NCI-H345 treated with DMSO at 0.1 percent for 48 hours (cell line): ENCODE results near the gene PDIA5.

Experiments
- DNase-seq: peaks from one replicate; lab custom pipeline; 2025; ENCODE audit not compliant: unreplicated experiment; lab: John Stamatoyannopoulos, UW

Gene PDIA5

DNA sequence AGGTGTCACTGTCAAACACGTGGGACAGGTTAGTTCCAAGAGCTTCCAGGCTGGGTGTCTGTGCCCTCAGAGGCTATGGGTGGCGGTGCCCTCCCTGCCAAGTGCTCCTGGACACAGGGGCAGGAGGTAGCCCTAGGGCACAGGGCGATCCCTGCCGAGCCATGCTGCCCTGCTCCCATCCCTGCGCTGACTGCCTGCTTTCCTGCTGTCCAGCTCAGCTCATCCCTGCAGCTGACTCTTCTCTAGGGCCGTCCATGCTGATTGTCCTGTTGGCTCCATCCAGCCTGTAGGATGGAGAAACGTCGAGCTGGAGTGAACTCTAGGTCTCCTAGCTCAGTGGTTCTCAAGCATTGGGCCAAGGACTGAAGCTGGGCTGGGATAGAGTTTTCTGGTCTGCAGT, 3.7 kb downstream of the PDIA5 start:
- no peak for DNase-seq

- no peak for DNase-seq
Measured at GRCh38 chr3:123071146-123071545, 4.3 kb downstream of the PDIA5 start.

- no peak for DNase-seq
Measured at GRCh38 chr3:123071581-123071980, 4.8 kb downstream of the PDIA5 start.

GRCh38 chr3:123072152-123072551, 5.3 kb downstream of the PDIA5 start:
- no peak for DNase-seq

GRCh38 chr3:123072564-123072963, 5.7 kb downstream of the PDIA5 start:
- DNase-seq = no peak

DNA sequence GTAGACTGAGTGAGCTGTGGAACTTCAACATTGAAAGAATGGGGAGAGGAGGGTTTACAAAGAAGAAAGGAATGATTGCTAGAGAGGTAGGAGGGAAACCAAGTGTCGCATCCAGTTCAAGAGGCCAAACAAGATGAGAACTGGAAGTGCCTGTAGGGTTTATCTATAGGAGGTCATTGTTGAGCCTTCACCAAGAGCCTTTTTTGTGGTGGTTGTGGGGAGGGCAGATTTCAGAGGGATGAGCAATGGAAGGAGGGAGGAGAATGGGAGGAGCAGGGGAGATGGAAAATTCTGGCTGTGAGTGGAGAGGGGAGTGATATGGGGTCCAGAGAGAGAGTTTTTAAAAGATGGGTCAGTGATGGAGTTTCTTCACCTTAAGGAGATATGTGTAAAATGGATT, 8.5 kb downstream of the PDIA5 start:
- no peak for DNase-seq

DNA sequence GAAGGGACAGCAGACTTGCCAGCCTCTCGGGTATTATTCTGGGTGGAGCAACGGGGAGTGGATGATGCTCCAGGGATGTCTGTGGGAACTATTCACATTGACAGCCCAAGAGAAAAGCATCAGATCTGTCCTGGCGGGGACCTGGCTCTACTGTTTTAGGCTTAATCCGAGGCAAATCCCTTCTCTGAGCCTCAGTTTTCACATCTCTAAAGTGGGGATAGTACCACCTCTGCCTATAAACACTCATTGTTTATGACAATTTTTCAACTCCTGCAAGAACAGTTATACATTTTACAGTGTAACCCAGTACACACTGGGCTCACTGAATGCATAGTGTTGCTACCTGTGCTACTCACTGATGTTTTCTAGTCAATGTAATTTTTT, 9.3 kb downstream of the PDIA5 start:
- DNase-seq = no peak

- no peak for DNase-seq
Measured at GRCh38 chr3:123076496-123077418, 9.9 kb downstream of the PDIA5 start.

- no peak for DNase-seq
Measured at GRCh38 chr3:123078101-123078500, 11.3 kb downstream of the PDIA5 start.

DNA sequence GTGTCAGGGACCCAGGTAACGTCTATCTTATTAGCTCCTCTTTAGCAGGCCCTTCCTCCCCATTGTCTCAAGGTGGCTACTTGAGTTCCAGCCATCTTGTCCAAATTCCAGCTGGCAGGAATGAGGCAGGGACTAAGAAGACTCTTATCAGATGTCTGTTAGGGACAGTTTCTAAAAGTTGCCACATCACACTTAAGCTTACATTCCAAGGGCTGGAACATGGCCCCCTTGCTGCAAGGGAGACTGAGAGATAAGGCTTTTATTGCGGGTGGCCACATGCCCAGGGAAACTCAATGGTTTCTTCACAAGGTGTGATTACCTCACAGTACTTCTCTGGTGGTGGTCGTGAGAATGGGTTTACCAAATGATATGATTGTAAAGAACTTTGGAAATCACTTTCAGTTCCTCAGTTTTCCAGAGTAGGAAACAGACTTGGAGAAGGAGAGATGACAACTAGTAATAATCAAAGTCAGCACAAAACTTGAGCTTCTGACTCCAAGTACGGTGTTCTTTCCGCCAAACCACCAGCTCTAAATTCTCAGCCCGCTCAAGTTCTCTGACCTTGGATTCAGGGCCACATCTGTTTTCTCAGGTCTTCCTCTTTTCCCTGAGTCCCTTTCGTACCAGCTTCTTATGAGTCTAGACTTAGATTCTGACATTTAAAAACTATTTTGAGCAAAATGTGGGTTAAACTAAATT, 14.2 kb downstream of the PDIA5 start:
- no peak for DNase-seq

DNA sequence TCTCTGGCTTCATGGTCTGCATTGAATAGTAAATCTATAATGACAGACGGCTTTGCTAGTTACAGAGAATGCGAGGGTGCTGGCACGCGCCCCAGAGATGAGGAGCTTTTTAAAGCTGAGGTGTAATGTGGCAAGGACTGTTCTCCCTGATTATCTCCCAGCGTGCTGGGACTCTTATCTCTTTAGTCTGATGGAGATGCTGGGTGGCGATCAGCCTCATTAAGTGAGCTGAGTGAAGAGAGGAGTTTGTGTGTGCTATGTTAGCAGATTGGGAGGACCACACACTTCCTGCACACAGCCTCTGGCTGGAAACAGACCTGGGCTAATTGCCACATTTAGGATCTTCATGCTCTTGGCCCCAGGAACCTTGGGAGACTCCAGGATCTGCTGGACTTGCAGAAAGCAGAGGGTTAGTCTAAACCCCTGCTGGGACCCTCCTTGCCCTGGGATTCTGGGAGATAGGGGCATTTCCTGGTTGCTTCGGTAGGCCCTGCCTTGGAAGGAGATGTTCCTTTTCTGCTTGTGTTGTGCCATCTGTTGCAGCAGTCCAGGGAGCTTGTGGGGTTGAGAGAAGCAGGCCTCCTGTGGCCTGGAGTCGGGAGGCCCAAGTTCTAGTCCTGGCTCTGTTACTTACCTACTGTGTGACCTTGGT, 15.0 kb downstream of the PDIA5 start:
- no peak for DNase-seq

GRCh38 chr3:123082370-123083065, 15.7 kb downstream of the PDIA5 start:
- no peak for DNase-seq

DNA sequence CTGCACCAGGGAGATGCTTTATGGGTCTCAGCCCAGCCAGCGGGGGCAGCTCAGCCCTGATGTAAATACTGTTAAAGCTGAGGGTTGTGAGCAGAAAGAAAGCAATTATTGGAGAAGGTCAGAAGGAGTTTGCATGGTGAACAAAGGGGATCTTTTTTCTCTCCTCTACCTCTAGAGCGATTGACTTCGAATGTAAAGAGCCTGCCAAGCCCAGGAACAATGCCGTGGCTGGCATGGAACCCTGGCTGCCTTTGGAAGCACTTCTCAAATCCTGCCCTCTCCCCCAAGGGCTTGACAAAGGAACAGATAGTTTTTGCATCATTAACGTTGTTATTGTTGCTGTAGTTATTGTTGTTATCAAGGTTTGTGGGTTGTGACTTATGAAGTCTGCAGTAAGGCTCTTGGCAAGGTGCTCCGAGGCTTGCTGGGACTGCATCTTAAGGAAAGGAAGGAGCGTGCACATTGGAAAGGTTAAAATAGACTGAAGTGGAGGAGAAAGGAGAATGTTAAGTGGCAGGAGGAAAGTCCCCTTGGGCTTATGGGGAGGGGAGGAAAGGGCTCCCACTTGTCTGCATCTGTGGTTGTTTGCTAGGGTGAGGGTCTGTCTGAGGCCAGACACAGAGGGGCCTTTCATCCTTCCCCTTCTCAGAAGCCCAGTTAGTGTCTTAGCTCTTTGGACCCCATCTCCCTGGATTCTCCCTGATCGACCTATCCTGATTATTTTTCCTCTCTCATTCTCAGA, 16.7 kb downstream of the PDIA5 start:
- no peak for DNase-seq

DNA sequence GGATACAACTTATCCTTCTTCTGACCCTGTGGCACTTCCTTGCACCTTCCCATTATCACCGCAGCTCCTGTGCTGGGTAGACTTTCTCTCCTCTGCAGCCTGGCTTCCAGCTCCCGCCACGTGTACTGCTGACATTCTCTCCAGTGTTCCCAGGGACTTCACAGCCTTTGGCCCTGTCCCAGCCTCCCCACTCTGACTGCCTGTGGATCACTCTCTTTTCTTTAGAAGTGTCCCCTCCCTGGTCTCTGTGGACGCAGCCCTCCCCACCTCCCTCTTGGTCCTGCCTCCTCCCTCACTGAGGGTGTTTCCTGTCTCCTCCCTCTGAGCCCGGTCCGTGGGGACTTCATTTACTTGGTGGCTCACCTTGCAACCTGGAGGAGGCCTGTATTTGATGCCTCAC, 17.4 kb downstream of the PDIA5 start:
- DNase-seq = no peak

DNA sequence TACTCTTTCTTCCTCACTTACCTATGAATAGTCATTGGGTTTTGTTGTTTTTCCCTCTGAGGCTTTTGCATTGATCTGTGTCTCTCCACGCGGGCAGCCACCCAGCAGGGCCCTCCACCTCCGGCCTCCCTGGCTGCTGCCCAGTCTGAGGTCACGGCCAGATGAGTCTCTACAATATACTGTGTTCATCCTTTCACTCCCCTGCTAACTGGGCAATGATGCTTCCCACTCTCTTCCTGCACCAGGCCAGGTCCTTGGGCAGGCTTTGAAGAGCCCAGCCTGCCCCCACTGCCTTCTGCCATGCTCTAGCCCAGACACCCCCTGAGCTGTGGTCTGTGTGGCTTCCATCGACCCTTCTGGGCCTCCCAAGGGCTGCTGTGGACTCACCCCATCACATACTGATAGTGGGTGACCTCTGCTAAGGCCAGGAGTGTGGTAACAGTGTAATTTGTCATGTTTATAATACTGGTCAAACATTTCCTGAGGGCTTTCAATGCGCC, 18.0 kb downstream of the PDIA5 start:
- no peak for DNase-seq

- no peak for DNase-seq
Measured at GRCh38 chr3:123085293-123085931, 18.6 kb downstream of the PDIA5 start.

GRCh38 chr3:123085932-123086627, 19.3 kb downstream of the PDIA5 start:
- no peak for DNase-seq

GRCh38 chr3:123088387-123088786, 21.6 kb downstream of the PDIA5 start:
- peak; percentile 32 for DNase-seq

GRCh38 chr3:123089611-123090331, 22.9 kb downstream of the PDIA5 start:
- no peak for DNase-seq
